RCC 7860 (cell line): Measurements from ENCODE around the gene LAMA3.

Experiments
- DNase-seq: peaks from one replicate; pipeline ENCODE4 v3.0.0-alpha.2; 2015; ENCODE audit warnings: low spot score
- FAIRE-seq: peaks from 2 replicates; lab custom pipeline; 2012; peaks lifted over from hg19 to GRCh38; lab: Jason Lieb, UNC

The LAMA3 gene

DNA sequence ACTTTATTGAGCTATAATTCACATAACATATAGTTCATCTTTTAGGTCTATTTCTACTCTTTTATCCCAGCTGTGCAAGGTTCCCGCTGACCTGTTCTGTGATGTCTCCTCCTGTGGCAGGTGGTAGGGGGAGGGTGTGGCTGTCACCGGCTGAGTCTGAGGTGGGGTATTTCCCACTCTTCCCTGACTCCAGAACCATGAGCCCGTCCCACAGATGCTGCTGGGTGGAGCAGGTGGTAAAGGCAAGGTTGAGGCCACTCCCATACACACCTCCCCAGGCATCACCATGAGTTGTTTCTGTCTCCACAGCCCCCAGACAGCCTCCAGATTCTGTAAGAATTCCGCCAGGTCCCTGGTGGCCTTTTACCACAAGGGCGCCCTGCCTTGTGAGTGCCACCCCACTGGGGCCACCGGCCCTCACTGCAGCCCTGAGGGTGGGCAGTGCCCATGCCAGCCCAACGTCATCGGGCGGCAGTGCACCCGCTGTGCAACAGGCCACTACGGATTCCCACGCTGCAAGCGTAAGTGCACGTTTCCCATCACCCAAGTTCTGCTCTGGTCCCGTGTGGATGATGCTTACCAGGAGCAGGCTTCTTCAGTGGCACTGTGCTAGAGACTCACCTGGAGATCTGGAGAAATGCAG, 156.9 kb downstream of the LAMA3 start:
- no peak for FAIRE-seq

DNA sequence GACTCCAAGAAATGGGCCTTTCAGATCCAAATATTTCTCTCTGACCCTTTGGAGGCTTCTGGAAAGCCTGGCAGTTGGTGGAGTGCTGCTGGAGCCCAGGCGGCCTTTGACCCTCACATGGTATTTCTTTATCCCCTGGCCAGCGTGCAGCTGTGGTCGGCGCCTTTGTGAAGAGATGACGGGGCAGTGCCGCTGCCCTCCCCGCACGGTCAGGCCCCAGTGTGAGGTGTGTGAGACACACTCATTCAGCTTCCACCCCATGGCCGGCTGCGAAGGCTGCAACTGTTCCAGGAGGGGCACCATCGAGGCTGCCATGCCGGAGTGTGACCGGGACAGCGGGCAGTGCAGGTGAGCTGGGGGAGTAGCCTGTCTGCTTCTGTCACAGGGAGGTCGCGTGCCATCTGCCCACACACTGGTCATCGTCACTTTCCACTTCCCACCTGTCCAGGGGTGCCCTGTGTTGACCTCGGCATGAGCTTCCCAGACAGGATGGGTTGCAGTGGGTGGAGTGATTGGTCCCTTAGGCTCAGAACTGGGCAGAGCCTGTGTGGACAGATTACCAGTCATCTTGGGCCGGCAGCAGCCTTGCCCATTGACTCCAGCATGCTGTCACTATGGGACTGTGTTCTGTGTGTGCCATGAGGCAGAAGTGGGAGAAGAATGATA, 158.2 kb downstream of the LAMA3 start:
- FAIRE-seq, result no peak
- DNase-seq, result no peak

More for the DNA sequence above, 156.9 kb downstream of the LAMA3 start:
- no peak for DNase-seq

- FAIRE-seq (no peak), DNase-seq (no peak)
Observed at GRCh38 chr18:23849141-23849540, 159.9 kb downstream of the LAMA3 start.

DNA sequence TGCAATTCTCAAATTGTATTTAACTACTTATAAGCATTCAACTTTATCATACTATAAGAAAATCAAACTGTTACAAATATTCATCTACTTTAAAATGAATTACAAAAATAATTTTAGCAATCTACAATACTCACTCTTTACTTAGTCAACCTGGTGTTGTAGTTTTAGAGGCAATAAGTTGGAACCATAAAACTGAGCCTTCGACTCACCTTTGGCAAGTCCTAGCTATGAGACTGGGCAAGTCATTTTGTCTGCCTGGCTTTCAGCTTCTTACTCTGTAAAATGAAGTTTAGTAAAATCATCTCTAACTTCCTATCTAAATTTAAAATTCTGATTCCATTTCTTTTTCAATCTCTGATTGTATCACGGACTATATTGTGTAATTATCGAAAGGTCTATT, 161.0 kb downstream of the LAMA3 start:
- DNase-seq, result no peak
- no peak for FAIRE-seq

DNA sequence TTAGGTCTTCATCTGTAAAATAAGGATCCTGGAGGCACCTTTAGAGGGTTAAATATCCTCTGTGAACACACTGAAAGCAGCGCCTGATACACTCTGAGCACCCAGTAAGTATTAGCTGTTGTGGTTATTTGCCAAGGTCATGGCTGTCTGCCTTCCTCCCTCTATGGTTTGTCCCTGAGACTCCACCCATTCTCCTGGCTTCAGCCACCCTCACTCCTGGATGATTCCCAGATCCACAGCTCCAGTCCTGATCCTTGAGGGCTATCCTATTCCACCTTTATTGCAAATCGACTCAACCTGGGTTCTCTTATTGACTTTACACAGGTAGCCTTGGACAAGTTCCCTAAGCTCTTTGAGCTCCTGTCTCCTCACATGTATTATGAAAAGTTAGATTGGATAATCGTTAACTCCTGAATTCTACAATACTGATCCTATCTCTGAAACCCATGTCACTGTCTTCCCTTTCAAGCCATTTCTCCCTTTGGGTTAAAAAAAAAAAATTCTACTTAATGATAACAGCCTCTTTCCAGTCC, 162.3 kb downstream of the LAMA3 start:
- DNase-seq, result no peak
- FAIRE-seq, result no peak

GRCh38 chr18:23852236-23853045, 163.2 kb downstream of the LAMA3 start:
- DNase-seq, result no peak
- no peak for FAIRE-seq

DNA sequence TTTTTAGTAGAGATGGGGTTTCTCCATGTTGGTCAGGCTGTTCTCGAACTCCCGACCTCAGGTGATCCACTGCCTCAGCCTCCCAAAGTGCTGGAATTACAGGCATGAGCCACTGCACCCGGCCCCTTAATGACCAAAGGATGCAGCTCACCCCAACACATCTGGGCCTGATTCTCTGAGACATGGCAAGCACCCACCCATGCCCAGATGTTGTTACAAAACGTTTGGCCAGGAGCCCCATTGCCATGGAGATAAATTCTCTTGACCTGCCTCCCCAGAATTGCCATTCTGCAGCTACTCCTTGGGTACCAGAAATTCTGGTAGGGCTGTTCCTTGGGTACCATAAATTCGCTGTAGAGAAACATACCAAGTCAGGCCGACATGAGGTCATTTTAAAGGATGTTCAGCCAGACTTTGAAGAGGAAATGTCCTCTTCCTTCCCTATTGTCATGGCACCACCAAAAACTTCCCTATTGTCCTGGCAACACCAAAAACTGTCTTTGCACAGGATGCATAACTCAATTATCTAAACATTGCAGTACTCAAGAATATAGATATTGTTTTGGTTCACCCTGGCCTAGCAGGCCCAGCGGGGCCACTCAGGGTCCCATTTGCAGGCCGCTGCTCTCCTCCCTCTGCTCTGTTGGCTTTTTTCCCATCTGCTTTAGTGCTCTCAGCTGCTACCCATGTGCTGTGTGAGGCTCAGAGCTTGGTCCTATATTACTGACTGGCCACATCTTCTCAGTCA, 164.4 kb downstream of the LAMA3 start:
- FAIRE-seq (no peak), DNase-seq (no peak)

DNA sequence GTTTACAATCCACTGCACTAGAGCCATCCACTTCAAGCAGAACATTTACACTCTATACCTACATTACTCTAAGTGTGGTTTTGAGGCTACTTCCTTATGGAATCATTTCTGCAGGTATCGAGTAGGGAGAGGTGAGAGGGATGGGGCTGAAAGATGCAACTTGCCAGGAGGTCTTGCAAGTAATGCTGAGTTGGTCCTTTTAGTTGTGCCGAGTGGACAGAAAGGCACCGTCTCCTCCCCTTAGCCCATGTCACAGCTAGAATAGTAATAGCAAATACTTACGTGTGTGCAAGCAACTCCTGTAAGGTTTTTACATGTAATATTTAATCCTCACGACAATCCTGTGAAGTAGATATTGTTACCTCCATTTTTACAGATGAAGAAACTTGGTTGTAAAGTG, 166.5 kb downstream of the LAMA3 start:
- no peak for FAIRE-seq
- DNase-seq, result no peak

- peak; percentile 29 for DNase-seq
- FAIRE-seq, result no peak
Observed at GRCh38 chr18:23856466-23857163, 167.4 kb downstream of the LAMA3 start.

DNA sequence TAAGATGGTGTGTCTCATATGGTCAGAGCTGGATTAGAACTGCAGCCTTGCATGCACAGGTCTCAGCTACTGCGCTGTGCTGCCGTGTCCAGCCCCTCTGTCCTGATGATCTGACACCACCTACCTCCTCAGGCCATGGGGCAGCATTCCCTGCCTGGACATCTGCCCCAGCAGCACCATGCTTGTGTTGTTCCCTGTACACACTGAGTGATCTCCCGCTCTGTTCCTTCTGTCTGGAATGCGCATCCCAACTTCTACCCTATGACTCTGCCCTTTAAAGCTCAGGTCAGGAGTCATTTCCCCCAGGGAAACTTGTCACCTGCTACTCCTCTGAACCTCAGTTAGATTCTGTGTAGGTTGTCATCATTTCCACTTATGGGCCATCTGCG, 167.9 kb downstream of the LAMA3 start:
- FAIRE-seq (no peak), DNase-seq (no peak)

DNA sequence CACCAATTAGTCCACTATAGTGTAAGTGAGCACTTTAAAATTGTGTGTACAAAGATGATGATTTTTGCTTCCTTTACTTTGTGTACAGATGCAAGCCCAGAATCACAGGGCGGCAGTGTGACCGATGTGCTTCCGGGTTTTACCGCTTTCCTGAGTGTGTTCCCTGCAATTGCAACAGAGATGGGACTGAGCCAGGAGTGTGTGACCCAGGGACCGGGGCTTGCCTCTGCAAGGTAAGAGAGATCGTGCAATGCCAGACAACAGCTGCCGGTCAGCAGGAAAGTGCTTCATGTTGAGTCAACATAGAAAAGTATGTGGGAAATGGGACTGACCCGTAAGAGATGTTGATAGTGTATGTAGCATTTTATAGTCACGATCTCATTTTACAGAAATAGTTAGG, 168.5 kb downstream of the LAMA3 start:
- FAIRE-seq (no peak), DNase-seq (no peak)

DNA sequence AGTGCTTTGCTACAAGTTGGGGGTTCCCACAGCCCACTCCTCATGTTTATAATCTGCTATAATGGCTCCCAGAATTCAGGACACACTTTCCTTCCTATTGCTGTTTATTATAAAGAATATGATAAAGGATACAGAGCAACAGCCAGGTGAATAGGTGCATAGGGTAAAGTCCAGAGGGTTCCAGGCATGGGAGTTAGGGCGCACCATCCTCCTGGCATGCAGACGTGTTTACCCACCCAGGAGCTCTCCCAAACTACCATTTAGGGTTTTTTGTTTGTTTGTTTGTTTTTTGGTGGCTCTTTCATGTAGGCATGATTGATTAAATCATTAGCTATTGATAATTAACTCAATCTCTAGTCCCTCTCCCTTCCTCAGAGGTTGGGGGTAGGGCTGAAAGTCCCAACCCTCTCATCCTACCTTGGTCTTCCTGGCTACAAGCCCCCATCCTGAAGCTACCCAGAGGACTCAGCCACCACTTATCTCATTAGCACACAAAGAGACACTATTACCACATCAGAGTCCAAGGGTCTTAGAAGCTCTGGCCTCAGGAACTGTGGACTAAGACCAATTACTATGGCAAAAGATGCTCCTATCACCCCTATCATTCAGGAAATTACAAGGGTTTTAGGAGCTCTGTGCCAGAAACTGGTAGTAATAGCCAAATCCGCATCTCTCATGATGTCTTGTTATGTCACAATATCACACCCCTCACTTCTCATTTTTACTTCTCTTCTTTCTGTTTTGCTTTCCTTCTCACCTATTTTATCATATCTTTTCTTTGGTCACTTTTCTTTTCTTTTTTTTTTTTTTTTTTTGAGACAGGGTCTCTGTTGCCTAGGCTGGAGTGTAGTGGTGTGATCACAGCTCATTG, 170.4 kb downstream of the LAMA3 start:
- FAIRE-seq (no peak), DNase-seq (no peak)

GRCh38 chr18:23861326-23861725, 172.1 kb downstream of the LAMA3 start:
- FAIRE-seq (no peak), DNase-seq (no peak)

DNA sequence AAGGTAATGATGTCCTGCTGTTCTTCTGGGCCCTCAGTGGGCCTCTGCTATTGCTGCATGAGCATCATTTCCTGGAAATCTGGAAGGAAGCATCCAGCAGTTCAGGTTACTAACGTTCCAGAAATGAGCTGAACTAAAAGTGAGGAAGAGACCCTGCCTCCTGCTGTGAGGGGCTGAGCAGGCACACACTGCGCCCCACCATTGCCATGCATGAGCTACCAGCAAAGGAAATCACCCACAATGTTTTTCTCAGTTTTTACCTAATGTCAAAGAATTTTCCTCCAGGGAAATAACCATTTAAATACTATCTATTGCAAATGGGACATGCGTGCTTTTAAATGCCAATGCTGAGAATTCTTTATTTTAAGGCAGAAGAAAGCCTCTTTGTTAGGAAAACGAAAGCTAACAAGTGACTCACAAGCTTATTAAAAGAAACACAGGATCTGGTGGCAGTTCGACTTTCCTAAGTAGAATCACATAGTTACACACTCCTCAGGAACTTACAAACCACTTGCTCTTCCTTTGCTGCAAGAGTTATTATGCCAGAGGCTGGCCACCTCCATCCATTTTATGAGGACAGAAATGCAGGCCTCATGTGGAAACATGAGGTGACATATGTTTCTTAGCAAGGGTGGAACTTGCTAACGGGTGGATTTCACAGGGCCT, 172.7 kb downstream of the LAMA3 start:
- DNase-seq (no peak), FAIRE-seq (no peak)

DNA sequence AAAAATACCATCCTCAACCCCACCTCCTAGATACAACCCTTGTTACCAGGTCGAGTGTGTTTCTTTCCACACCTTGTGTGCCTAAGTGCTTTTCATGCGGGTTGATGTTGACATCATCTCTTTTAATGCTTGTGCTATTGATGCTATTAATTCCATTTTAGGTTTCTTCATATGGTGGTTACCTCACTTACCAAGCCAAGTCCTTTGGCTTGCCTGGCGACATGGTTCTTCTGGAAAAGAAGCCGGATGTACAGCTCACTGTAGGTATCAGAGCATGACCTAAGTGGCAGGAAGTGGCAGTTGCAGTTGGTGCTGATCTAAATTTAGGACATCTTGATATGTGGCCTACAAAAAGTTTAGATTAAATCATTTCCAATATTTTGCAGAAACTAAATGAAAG, 175.4 kb downstream of the LAMA3 start:
- FAIRE-seq (no peak), DNase-seq (no peak)

- DNase-seq, result no peak
- no peak for FAIRE-seq
Observed at GRCh38 chr18:23867006-23867405, 177.8 kb downstream of the LAMA3 start.

GRCh38 chr18:23868136-23868785, 179.0 kb downstream of the LAMA3 start:
- FAIRE-seq, result peak; percentile 17
- DNase-seq, result peak; percentile 9

DNA sequence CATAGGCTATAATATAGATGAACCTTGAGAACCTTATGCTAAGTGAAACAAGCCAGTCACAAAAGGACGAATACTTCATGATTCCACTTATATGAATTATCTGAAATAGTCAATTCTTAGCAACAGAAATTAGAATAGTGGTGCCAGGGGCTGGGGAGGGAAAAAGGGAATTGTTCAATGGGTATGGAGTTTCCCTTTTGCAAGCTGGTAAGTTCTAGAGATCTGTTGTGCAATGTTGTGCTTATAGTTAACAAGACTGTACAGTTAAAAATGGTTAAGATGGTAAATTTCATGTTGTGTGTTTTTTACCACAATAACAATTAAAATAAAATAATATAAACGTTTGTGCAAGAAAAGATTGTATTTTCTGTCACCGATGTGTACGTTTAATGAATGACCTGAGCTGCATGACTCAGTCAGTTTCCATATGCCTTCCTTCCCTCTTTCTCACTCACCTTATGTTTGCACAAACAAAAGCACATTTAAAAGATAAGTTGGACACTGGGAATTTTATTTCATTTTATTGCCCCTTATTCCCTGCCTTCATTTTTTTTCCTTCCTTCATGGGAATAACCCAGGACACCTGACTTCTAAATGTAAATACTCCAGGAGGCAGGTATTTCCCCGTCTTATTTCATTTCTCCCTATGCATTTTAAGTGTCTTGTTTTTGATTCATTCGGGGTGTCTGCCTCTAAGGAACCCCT, 181.6 kb downstream of the LAMA3 start:
- no peak for DNase-seq
- no peak for FAIRE-seq
